ENCODE measurements around the gene JAM3.
"Not testable (repeated sequence)": the region's sequence is repeated elsewhere in the genome, so short reads cannot be mapped to it uniquely, and the experiment has no call there.

The JAM3 gene

DNA sequence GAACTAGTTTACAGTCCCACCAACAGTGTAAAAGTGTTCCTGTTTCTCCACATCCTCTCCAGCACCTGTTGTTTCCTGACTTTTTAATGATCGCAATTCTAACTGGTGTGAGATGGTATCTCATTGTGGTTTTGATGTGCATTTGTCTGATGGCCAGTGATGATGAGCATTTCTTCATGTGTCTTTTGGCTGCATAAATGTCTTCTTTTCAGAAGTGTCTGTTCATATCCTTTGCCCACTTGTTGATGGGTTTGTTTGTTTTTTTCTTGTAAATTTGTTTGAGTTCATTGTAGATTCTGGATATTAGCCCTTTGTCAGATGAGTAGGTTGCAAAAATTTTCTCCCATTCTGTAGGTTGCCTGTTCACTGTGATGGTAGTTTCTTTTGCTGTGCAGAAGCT is 44.9 kb downstream of the JAM3 start:
- not testable (repeated sequence) for DNase-seq

DNA sequence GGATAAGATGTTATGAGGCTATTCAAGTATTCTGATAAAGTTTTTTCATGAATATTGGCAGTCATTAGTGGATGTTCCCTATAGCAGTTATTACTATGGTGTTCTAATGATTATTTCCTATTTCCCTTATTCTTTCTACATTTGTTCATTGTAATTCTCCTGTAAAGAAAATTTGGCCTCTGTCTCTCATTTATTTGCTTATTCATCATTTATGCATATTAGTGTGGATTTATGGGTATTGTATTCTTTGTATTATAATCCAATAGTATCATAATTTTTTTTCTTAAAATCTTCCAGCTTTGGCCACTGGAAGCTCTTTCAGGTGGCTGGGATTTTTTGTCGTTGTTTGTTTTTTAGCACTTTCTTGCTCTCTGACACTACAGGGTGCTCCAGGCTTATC is 47.3 kb downstream of the JAM3 start:
- DNase-seq: no peak

DNA sequence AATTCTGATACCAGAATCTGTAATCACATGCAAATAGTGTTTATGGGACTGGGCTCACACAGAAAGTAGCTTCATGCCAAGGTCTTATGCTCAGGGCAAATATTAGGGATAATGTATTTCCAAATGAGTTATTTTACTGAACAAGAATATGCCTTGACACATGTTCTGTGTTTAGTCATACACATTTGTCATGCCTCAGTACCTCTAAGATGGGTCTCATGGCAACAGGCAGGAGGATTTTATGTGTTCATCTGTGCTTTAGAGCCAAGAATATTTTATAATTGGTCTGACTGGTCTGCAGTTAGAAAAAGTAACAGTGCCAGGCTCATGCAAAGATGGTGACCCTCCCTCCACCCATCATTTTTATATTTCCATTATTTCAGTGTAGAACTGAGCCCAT is 49.1 kb downstream of the JAM3 start:
- DNase-seq: no peak

DNA sequence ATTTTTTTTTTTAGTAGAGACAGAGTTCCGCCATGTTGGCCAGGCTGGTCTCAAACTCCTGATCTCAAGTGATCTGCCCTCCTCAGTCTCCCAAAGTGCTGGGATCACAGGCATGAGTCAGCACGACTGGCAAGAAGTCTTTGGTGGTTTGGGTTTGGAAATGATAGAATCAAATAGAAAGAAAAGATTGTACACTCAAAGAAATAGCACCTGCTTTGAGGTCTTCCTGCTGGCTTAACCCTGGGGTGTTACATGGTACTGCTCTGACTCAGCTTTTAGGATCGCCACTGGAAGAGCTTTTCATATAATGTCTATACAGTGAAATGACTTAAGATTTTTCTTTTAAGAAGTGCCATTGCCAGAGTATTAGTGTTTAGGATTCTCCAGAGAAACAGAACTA is 50.2 kb downstream of the JAM3 start:
- no peak for DNase-seq

DNA sequence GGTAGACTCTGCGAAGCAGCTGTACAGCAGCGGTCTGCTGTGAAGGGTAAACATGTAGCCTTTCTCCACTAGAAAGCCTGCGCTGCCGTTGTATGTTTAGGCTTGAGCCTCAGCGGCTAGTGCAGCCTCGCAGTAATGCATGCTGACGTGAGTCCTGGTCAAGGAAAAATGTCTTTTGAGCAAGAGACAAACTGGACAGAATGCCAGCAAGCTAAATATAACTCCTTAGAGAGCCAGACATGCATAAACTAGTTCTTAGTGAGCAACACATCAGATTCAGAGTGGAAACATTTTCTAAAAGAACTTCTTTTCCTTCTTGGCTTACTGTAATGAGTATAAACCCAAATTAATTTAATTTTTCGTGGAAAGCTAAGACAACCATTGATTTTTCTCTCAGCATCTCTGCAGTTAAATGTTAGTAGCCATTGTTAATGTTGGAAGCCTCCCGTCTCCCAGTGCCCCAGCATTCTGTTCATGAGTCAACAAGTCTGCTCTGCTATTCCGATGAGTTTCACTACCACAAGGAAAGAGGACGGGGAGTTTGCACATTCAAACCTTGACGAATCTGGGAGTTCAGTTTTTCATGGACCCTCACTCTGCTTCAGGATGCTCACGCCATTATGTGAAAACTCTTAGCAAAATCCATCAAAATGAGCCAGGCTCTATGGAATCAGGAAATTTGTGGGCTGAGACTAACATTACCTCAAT is 51.4 kb downstream of the JAM3 start:
- peak; percentile 69 for DNase-seq

- DNase-seq: peak; percentile 79
These were observed 52.2 kb downstream of the JAM3 start for GRCh38 chr11:134120921-134121526.

GRCh38 chr11:134124660-134125451 is 56.0 kb downstream of the JAM3 start:
- peak; percentile 63 for DNase-seq

DNA sequence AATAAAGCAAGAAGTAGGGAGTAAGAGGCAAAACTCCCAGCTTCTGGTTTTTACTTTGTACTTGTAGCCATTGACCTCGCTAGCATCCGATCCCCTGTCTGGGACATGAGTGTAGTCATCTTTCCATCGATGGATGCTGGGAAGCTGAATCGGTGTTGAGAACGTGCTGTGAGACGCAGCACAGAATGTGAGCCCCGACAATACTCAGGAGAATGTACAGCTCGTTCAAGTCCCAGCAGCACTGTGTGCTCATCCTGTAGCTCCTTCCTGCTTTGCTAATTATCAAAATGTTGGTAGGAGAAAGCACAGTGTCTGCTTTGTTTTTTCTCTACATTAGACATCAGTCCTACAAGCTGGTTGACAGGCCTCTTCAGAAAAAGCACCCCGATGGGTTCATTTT is 56.6 kb downstream of the JAM3 start:
- DNase-seq: no peak

- DNase-seq: no peak
These were observed 57.4 kb downstream of the JAM3 start for GRCh38 chr11:134126217-134126822.

- no peak for DNase-seq
These were observed 62.9 kb downstream of the JAM3 start for GRCh38 chr11:134131628-134132244.

DNA sequence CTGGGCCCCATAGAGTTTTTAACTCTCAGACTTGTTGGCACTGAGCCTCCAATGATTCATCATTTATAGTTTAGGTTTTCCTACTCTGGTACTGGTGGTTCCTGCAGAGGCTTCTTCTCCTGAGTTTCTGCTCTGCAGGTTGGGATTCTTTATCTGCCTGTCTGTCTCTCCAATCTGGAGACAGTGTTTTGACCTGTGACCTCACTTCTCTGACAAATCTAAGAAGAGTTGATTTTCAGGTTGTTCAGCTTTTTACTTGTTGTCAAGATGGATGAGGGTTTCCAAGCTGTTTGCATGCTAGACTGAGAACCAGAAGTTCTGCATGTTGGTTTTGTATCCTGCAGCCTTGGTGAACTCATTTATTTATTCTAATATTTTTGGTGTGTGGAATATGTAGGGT is 63.9 kb downstream of the JAM3 start:
- DNase-seq: no peak

DNA sequence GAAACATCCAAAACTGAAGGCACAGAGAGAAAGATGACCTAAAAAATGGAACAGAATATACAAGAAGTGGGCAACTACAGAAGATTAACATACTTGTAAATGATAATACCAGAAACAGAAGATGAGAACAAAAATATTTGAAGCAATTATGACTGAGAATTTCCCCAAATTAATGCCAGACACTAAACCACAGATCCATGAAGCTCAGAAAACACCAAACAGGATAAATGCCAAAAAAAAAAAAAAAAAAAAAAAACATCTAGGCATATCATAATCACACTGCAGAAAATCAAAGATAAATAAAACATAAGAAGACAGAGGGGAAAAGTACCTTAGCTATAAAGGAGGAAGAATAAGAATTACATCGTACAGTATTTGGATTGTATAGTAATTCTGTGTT is 65.3 kb downstream of the JAM3 start:
- DNase-seq: no peak

GRCh38 chr11:134138376-134138775 is 69.5 kb downstream of the JAM3 start:
- no peak for DNase-seq

DNA sequence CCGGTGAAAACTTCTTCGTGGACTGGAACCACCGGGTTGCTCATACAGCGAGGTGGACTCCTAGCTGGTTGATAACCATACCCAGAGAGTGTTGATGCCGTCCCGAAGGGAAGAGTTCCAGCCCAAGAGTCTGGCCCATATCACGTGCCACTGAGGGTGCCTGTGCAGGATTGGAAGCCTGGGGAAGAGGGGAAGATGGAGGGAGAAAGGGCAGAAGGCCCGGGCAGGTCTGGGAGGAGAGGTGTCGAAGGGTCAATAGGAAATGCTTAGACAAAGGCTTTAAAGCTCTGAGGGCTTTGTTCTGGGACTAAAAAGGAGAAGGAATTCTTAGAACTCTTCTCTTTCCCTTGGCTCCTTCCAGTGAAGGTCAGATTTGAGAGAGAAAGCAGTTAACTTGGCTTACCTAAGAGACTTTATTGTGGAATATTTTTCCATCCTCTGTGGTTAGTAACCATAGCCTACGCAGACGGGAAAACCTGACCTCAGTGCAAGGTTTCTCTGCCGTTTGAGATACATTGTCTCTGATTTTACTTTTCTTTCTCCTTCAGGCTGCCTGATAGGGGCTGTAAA is 70.5 kb downstream of the JAM3 start:
- no peak for DNase-seq

GRCh38 chr11:134139873-134140331 is 71.0 kb downstream of the JAM3 start:
- DNase-seq: peak; percentile 76

DNA sequence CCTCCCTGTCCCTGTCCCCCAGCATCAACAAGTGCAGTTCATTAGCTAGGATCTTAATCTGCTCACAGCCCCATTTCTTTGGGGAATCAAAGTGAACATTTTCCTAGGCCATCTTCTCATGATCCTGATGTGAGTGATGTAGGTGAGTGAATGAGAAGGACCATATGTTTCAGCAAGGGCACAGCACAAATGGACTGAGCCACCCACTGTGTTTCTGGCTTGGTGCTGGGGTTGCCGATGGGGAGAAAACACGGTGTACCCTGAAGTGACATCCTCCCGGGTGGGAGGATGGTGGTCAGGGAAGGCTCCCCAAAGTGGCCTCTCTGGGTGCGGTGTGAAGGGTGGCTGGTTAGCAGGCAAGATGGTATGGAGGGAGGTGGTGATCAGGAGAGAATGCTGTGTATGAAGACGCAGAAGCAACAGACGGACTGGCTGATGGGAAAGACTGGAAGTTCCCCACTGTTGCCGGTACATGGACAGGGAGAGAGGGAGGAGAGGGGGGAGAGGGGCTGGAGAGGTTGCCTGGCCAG is 72.2 kb downstream of the JAM3 start:
- no peak for DNase-seq

- DNase-seq: no peak
These were observed 73.7 kb downstream of the JAM3 start for GRCh38 chr11:134142536-134142935.

DNA sequence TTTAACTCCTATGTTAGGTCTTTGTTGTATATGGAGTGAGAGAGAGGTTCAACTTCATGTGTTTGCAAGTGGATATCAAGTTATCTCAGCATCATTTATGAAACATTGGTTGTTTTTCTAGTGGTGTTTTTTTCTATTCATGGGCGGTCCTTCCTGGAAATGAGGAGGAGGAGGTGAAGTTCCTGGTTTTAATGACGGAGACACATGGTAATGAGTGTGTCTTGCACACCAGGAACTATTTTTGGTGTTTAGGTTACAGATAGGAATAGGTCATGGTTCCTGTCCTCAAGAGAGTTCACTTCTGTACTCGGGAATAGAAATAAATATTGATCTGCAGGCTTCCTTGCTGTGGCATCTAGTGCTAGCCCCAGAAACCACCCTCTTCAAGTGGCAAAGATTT is 74.9 kb downstream of the JAM3 start:
- DNase-seq: no peak

DNA sequence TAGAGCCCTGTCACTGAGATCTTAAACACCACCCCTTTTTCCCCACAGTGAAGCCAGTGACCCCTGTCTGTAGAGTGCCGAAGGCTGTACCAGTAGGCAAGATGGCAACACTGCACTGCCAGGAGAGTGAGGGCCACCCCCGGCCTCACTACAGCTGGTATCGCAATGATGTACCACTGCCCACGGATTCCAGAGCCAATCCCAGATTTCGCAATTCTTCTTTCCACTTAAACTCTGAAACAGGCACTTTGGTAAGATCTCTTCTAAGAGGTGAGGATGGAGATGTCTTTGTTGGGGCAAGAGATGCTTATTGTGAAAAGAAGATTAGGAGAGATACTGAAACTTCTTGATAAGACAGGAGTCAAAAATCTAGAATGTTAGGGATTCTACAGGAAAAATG is 75.9 kb downstream of the JAM3 start:
- DNase-seq: no peak

GRCh38 chr11:134145715-134146114 is 76.8 kb downstream of the JAM3 start:
- no peak for DNase-seq

DNA sequence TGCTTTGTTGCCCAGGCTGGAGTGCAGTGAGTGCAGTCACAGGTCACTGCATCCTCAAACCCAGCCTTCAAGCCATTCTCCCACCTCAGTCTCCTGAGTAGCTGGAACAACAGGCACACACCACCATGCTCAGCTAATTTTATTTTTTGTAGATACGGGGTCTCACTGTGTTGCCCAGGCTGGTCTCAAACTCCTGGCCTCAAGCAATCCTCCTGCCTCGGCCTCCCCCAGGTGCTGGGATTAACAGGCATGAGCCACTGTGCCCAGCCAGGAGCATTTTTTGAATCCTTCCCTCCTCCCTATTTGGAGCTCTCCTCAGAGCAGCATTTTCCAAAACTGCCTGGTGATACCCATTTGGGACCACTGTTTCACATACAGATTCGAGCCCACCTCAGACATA is 77.7 kb downstream of the JAM3 start:
- no peak for DNase-seq

DNA sequence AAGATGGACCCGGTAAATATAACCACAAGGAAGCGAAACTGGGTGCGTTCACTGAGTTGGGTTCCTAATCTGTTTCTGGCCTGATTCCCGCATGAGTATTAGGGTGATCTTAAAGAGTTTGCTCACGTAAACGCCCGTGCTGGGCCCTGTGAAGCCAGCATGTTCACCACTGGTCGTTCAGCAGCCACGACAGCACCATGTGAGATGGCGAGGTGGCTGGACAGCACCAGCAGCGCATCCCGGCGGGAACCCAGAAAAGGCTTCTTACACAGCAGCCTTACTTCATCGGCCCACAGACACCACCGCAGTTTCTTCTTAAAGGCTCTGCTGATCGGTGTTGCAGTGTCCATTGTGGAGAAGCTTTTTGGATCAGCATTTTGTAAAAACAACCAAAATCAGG is 80.5 kb downstream of the JAM3 start:
- DNase-seq: no peak
